SK-N-SH treated with all-trans-retinoic acid at 6 μM for 48 hours (cell line): Measurements from ENCODE around the gene TBXA2R.

Source experiments
- ATAC-seq: fragments of 200-7000 bp; cut with Tn5 transposase; 3 replicates; pipeline ENCODE4 v1.9.1; 2020; ENCODE audit warnings: mild to moderate bottlenecking, moderate library complexity
- ARNTL ChIP-seq: fragments of 450-650 bp; formaldehyde crosslinking; IDR thresholded peaks from 2 replicates; pipeline ENCODE4 v1.5.0; 2020; ENCODE audit warnings: low read depth, mild to moderate bottlenecking, moderate library complexity, borderline replicate concordance
- BACH2 ChIP-seq: fragments of 250-450 bp; sonication (Bioruptor Pico); IDR thresholded peaks from 2 replicates; pipeline ENCODE4 v1.9.0; 2021; ENCODE audit warnings: mild to moderate bottlenecking, borderline replicate concordance
- CSDC2 ChIP-seq: fragments of 250-450 bp; sonication (Bioruptor Pico); IDR thresholded peaks from 2 replicates; pipeline ENCODE4 v1.5.0; 2020; ENCODE audit warnings: mild to moderate bottlenecking, moderate library complexity
- ESRRG ChIP-seq: fragments of 250-450 bp; sonication (Bioruptor Pico); IDR thresholded peaks from 2 replicates; pipeline ENCODE4 v1.6.1; 2021; ENCODE audit warnings: mild to moderate bottlenecking
- GLIS3 ChIP-seq: fragments of 250-450 bp; sonication (Bioruptor Pico); IDR thresholded peaks from 2 replicates; pipeline ENCODE4 v1.5.0; 2020; ENCODE audit warnings: mild to moderate bottlenecking, moderate library complexity
- ISL1 ChIP-seq: fragments of 250-450 bp; sonication (Bioruptor Pico); IDR thresholded peaks from 2 replicates; pipeline ENCODE4 v2.1.2; 2022; ENCODE audit warnings: mild to moderate bottlenecking, moderate library complexity
- RARB ChIP-seq: fragments of 250-450 bp; sonication (Bioruptor Pico); IDR thresholded peaks from 2 replicates; pipeline ENCODE4 v1.8.0; 2021; ENCODE audit warnings: mild to moderate bottlenecking, moderate library complexity
- TOX ChIP-seq: fragments of 250-450 bp; sonication (Bioruptor Pico); IDR thresholded peaks from 2 replicates; pipeline ENCODE4 v1.8.0; 2021; ENCODE audit warnings: mild to moderate bottlenecking, moderate library complexity, borderline replicate concordance
- ZFP3 ChIP-seq: fragments of 250-450 bp; sonication (Bioruptor Pico); IDR thresholded peaks from 2 replicates; pipeline ENCODE4 v1.5.0; 2020; ENCODE audit warnings: mild to moderate bottlenecking, moderate library complexity
- ZFP30 ChIP-seq: fragments of 450-650 bp; formaldehyde crosslinking; IDR thresholded peaks from 2 replicates; pipeline ENCODE4 v1.5.0; 2022; ENCODE audit warnings: mild to moderate bottlenecking, moderate library complexity
- TF ChIP-seq, protein P1 (sequence below): fragments of 250-450 bp; sonication (Bioruptor Pico); IDR thresholded peaks from 2 replicates; pipeline ENCODE4 v1.5.1; 2021; ENCODE audit warnings: mild to moderate bottlenecking, moderate library complexity
- TF ChIP-seq, protein P2 (sequence below): fragments of 250-450 bp; sonication (Bioruptor Pico); IDR thresholded peaks from 2 replicates; pipeline ENCODE4 v1.8.0; 2021; ENCODE audit warnings: low read depth, mild to moderate bottlenecking, moderate library complexity, borderline replicate concordance
- TF ChIP-seq, protein P3 (sequence below): fragments of 250-450 bp; sonication (Bioruptor Pico); IDR thresholded peaks from 2 replicates; pipeline ENCODE4 v1.8.0; 2020; ENCODE audit warnings: mild to moderate bottlenecking, moderate library complexity, borderline replicate concordance
- TF ChIP-seq, protein P4 (sequence below): fragments of 250-450 bp; sonication (Bioruptor Pico); IDR thresholded peaks from 2 replicates; pipeline ENCODE4 v1.5.0; 2020; ENCODE audit warnings: mild to moderate bottlenecking, moderate library complexity
- TF ChIP-seq, protein P5 (sequence below): fragments of 250-450 bp; sonication (Bioruptor Pico); IDR thresholded peaks from 2 replicates; pipeline ENCODE4 v1.5.1; 2020; ENCODE audit warnings: low read depth, mild to moderate bottlenecking, moderate library complexity

TBXA2R gene

DNA sequence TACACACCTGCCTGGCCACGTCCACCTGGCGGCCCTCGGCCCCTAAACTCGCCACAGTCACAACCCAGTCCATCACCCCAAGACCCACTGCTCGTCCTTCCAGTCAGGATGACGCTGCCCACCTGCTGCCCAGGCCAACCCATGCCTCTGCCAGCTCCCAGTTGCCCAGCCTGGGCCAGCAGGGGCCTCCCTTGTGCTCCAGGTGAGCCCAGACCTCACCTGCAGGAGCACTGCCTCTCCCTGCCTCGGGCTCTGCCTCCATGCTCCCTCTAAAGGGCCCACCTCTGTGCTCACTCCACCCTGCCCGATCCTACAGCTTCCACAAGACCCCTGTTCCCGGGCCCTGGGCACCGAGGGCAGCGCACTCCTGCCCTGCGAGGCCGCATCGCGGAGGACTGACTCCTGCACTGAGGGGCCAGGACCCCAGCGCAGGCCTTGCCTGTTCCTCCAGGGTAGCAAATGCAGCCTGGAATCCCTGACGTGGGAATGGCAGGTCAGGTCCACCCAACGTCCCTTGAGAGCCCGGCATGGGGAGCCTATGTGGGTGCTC is 27.9 kb upstream of the TBXA2R start:
- no peak for ATAC-seq
- TF ChIP-seq ARNTL (CRISPR knock-in tag) (no peak), ISL1 (CRISPR knock-in tag) (no peak), CSDC2 (CRISPR knock-in tag) (no peak), ZFP3 (CRISPR knock-in tag) (no peak), ZFP30 (CRISPR knock-in tag) (no peak)
- TF ChIP-seq, protein P1, sequence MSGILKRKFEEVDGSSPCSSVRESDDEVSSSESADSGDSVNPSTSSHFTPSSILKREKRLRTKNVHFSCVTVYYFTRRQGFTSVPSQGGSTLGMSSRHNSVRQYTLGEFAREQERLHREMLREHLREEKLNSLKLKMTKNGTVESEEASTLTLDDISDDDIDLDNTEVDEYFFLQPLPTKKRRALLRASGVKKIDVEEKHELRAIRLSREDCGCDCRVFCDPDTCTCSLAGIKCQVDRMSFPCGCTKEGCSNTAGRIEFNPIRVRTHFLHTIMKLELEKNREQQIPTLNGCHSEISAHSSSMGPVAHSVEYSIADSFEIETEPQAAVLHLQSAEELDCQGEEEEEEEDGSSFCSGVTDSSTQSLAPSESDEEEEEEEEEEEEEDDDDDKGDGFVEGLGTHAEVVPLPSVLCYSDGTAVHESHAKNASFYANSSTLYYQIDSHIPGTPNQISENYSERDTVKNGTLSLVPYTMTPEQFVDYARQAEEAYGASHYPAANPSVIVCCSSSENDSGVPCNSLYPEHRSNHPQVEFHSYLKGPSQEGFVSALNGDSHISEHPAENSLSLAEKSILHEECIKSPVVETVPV (CRISPR knock-in tag), result no peak
- TF ChIP-seq, protein P2, sequence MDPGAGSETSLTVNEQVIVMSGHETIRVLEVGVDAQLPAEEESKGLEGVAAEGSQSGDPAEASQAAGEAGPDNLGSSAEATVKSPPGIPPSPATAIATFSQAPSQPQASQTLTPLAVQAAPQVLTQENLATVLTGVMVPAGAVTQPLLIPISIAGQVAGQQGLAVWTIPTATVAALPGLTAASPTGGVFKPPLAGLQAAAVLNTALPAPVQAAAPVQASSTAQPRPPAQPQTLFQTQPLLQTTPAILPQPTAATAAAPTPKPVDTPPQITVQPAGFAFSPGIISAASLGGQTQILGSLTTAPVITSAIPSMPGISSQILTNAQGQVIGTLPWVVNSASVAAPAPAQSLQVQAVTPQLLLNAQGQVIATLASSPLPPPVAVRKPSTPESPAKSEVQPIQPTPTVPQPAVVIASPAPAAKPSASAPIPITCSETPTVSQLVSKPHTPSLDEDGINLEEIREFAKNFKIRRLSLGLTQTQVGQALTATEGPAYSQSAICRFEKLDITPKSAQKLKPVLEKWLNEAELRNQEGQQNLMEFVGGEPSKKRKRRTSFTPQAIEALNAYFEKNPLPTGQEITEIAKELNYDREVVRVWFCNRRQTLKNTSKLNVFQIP (CRISPR knock-in tag), result no peak
- TF ChIP-seq, protein P3, sequence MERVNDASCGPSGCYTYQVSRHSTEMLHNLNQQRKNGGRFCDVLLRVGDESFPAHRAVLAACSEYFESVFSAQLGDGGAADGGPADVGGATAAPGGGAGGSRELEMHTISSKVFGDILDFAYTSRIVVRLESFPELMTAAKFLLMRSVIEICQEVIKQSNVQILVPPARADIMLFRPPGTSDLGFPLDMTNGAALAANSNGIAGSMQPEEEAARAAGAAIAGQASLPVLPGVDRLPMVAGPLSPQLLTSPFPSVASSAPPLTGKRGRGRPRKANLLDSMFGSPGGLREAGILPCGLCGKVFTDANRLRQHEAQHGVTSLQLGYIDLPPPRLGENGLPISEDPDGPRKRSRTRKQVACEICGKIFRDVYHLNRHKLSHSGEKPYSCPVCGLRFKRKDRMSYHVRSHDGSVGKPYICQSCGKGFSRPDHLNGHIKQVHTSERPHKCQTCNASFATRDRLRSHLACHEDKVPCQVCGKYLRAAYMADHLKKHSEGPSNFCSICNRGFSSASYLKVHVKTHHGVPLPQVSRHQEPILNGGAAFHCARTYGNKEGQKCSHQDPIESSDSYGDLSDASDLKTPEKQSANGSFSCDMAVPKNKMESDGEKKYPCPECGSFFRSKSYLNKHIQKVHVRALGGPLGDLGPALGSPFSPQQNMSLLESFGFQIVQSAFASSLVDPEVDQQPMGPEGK, result no peak
- TF ChIP-seq, protein P4, sequence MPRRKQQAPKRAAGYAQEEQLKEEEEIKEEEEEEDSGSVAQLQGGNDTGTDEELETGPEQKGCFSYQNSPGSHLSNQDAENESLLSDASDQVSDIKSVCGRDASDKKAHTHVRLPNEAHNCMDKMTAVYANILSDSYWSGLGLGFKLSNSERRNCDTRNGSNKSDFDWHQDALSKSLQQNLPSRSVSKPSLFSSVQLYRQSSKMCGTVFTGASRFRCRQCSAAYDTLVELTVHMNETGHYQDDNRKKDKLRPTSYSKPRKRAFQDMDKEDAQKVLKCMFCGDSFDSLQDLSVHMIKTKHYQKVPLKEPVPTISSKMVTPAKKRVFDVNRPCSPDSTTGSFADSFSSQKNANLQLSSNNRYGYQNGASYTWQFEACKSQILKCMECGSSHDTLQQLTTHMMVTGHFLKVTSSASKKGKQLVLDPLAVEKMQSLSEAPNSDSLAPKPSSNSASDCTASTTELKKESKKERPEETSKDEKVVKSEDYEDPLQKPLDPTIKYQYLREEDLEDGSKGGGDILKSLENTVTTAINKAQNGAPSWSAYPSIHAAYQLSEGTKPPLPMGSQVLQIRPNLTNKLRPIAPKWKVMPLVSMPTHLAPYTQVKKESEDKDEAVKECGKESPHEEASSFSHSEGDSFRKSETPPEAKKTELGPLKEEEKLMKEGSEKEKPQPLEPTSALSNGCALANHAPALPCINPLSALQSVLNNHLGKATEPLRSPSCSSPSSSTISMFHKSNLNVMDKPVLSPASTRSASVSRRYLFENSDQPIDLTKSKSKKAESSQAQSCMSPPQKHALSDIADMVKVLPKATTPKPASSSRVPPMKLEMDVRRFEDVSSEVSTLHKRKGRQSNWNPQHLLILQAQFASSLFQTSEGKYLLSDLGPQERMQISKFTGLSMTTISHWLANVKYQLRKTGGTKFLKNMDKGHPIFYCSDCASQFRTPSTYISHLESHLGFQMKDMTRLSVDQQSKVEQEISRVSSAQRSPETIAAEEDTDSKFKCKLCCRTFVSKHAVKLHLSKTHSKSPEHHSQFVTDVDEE, result no peak

DNA sequence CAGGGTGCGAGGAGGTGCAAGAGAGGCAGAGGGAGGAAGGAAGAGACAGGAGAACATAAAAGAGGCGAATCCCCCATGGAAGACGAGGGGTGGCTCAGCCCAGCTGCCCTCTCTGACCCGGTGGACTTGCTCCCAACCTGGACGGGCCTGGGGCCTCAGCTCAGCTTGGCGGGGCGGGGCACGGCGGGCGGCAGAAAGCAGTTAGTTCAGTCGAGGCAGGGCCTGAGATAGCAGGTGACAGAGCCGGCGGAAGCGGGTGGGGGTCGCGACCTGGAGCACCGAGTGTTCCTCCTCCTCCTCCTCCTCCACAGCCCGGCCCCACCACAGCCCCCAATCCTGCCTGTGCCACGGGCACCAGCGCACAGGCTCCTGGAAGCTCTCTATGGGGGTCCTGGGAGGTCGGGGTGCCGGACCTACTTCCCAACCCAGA is 26.9 kb upstream of the TBXA2R start:
- TF ChIP-seq ARNTL (CRISPR knock-in tag) (no peak), CSDC2 (CRISPR knock-in tag) (no peak), ISL1 (CRISPR knock-in tag) (no peak), ESRRG (CRISPR knock-in tag) (no peak), TOX (CRISPR knock-in tag) (no peak), RARB (CRISPR knock-in tag) (no peak), GLIS3 (no peak), BACH2 (CRISPR knock-in tag) (no peak), ZFP3 (CRISPR knock-in tag) (no peak)
- TF ChIP-seq, protein P4, result no peak
- TF ChIP-seq, protein P2 (CRISPR knock-in tag), result no peak
- TF ChIP-seq, protein P1 (CRISPR knock-in tag), result no peak
- TF ChIP-seq, protein P3, result no peak
- TF ChIP-seq, protein P5, sequence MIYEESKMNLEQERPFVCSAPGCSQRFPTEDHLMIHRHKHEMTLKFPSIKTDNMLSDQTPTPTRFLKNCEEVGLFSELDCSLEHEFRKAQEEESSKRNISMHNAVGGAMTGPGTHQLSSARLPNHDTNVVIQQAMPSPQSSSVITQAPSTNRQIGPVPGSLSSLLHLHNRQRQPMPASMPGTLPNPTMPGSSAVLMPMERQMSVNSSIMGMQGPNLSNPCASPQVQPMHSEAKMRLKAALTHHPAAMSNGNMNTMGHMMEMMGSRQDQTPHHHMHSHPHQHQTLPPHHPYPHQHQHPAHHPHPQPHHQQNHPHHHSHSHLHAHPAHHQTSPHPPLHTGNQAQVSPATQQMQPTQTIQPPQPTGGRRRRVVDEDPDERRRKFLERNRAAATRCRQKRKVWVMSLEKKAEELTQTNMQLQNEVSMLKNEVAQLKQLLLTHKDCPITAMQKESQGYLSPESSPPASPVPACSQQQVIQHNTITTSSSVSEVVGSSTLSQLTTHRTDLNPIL (CRISPR knock-in tag), result no peak
- no peak for ATAC-seq
